Liver (tissue), 9 donors: ENCODE measurements around the gene LPP. TPM values are rescaled to one million over a fixed set of nuclear protein-coding genes. Genes with fewer than 3 reads are reported as not detected.

ENCODE experiments used
- DNase-seq: peaks from one replicate; pipeline ENCODE4 v3.0.0-alpha.2; 2017; ENCODE audit warnings: low spot score
- H3K27ac ChIP-seq, 2 donors: one replicate each; pipeline ENCODE4 v1.7.0; 2013; ENCODE audit warnings: inconsistent platforms in 2 of 2, low read length in 2 of 2, control low read depth in 1 of 2, low read depth in 1 of 2, mild to moderate bottlenecking in 1 of 2
- H3K27me3 ChIP-seq, 4 donors: one replicate each; pipeline versions ENCODE4 v1.6.1 to v1.7.0; 2013; ENCODE audit warnings: low read length in 3 of 4, inconsistent platforms in 1 of 4, mild to moderate bottlenecking in 1 of 4, moderate library complexity in 1 of 4; ENCODE audit not compliant: control insufficient read depth in 4 of 4, insufficient read depth in 4 of 4
- H3K36me3 ChIP-seq, 4 donors: one replicate each; pipeline versions ENCODE4 v1.6.1 to v1.7.0; 2013; ENCODE audit warnings: low read length in 3 of 4, mild to moderate bottlenecking in 3 of 4, low read depth in 1 of 4, moderate library complexity in 1 of 4; ENCODE audit not compliant: control insufficient read depth in 4 of 4, insufficient read depth in 3 of 4
- H3K4me1 ChIP-seq, 4 donors: one replicate each; pipeline versions ENCODE4 v1.6.1 to v1.7.0; 2013; ENCODE audit warnings: low read length in 3 of 4, mild to moderate bottlenecking in 3 of 4, moderate library complexity in 1 of 4; ENCODE audit not compliant: control insufficient read depth in 4 of 4, insufficient read depth in 4 of 4
- H3K4me3 ChIP-seq, 3 donors: one replicate each; pipeline versions ENCODE4 v1.6.1 to v1.7.0; 2013; ENCODE audit warnings: low read length in 3 of 3, control low read depth in 1 of 3, low read depth in 1 of 3, mild to moderate bottlenecking in 1 of 3
- H3K9ac ChIP-seq, 2 donors: one replicate each; pipeline ENCODE4 v1.7.0; 2013; ENCODE audit warnings: low read length in 2 of 2, mild to moderate bottlenecking in 2 of 2, moderate library complexity in 2 of 2, control low read depth in 1 of 2, low read depth in 1 of 2
- H3K9me3 ChIP-seq, 4 donors: one replicate each; pipeline versions ENCODE4 v1.6.1 to v1.7.0; 2013; ENCODE audit warnings: low read length in 3 of 4; ENCODE audit not compliant: control insufficient read depth in 4 of 4
- EGR1 ChIP-seq, 2 donors: IDR thresholded peaks; 2 replicates each; pipeline ENCODE4 v1.6.1; 2016 to 2018; ENCODE audit warnings: antibody characterized with exemption in 2 of 2, low read depth in 2 of 2
- FOXA1 ChIP-seq: IDR thresholded peaks from 2 replicates; pipeline ENCODE4 v1.6.1; 2016; ENCODE audit warnings: antibody characterized with exemption
- FOXA2 ChIP-seq: IDR thresholded peaks from 2 replicates; pipeline ENCODE4 v1.6.1; 2016; ENCODE audit warnings: antibody characterized with exemption
- GABPA ChIP-seq, 2 donors: IDR thresholded peaks in 1 of 2; conservative IDR thresholded peaks in 1 of 2; 2 replicates each; pipeline ENCODE4 v1.6.1; 2016; ENCODE audit warnings: antibody characterized with exemption in 2 of 2, mild to moderate bottlenecking in 1 of 2, moderate library complexity in 1 of 2
- HNF4A ChIP-seq, 2 donors: conservative IDR thresholded peaks; 2 replicates each; pipeline ENCODE4 v1.6.1; 2016; ENCODE audit warnings: antibody characterized with exemption in 2 of 2, mild to moderate bottlenecking in 2 of 2
- HNF4G ChIP-seq: IDR thresholded peaks from 2 replicates; pipeline ENCODE4 v1.6.1; 2016; ENCODE audit warnings: antibody characterized with exemption
- JUND ChIP-seq, 2 donors: IDR thresholded peaks; 2 replicates each; pipeline ENCODE4 v1.6.1; 2016; ENCODE audit warnings: antibody characterized with exemption in 2 of 2
- NR2F2 ChIP-seq: IDR thresholded peaks from 2 replicates; pipeline ENCODE4 v1.6.1; 2016; ENCODE audit warnings: antibody characterized with exemption
- RAD21 ChIP-seq, 2 donors: IDR thresholded peaks; 2 replicates each; pipeline ENCODE4 v1.6.1; 2016; ENCODE audit warnings: antibody characterized with exemption in 2 of 2, mild to moderate bottlenecking in 2 of 2
- SP1 ChIP-seq: IDR thresholded peaks from 2 replicates; pipeline ENCODE4 v1.6.1; 2018; ENCODE audit warnings: antibody characterized with exemption, mild to moderate bottlenecking
- TAF1 ChIP-seq: conservative IDR thresholded peaks from 2 replicates; pipeline ENCODE4 v1.6.1; 2016; ENCODE audit warnings: antibody characterized with exemption, mild to moderate bottlenecking
- YY1 ChIP-seq: IDR thresholded peaks from 2 replicates; pipeline ENCODE4 v1.6.1; 2016; ENCODE audit warnings: antibody characterized with exemption, mild to moderate bottlenecking
- WGBS: extraction: QIAGEN DNeasy Blood & Tissue Kit; methylation state at CpG from one replicate; pipeline ENCODE4 v1.1.7; 2013; 5-methylcytosine and 5-hydroxymethylcytosine counted together
- polyA plus RNA-seq, 2 donors: library from polyadenylated mRNA; stranded (reverse) in 1 of 2; unstranded in 1 of 2; fragments of 200-250 nt in 1 of 2; fragments of >200 nt in 1 of 2; fragmentation: Nextera tagmentation in 1 of 2; extraction: Ambion mirVana in 1 of 2; gene quantifications; one replicate each; pipeline versions ENCODE4 v1.2.1 to v1.2.3, GENCODE V29; 2013 to 2015
- total RNA-seq, 2 donors: library from RNA; depleted of rRNA; stranded (reverse); fragments of >200 nt; gene quantifications; one replicate each; pipeline ENCODE4 v1.2.3, GENCODE V29; 2014
- TF ChIP-seq, protein P1 (sequence below): fragments of 150-350 bp; IDR thresholded peaks from 2 replicates; pipeline ENCODE4 v1.5.1; 2017; ENCODE audit warnings: improper control_type of control experiment, low read depth, low read length; ENCODE audit not compliant: missing input control
- TF ChIP-seq, protein P2 (sequence below): IDR thresholded peaks from 2 replicates; pipeline ENCODE4 v1.6.1; 2016; ENCODE audit warnings: antibody characterized with exemption, mild to moderate bottlenecking
- TF ChIP-seq, protein P3 (sequence below): IDR thresholded peaks from 2 replicates; pipeline ENCODE4 v1.6.1; 2016; ENCODE audit warnings: antibody characterized with exemption
- TF ChIP-seq, protein P4 (sequence below): IDR thresholded peaks from 2 replicates; pipeline ENCODE4 v1.6.1; 2016; ENCODE audit warnings: antibody characterized with exemption
- TF ChIP-seq, protein P5 (sequence below): IDR thresholded peaks from 2 replicates; pipeline ENCODE4 v1.6.1; 2016; ENCODE audit warnings: antibody characterized with exemption
- donor health status: healthy.
- donor health status: healthy.
- donor health status: healthy.
- donor health status: healthy.
- donor health status: healthy.

Gene LPP
- total and polyA plus RNA-seq, 4 donors, result 3.3 to 53.7 (median 28.2) TPM

DNA sequence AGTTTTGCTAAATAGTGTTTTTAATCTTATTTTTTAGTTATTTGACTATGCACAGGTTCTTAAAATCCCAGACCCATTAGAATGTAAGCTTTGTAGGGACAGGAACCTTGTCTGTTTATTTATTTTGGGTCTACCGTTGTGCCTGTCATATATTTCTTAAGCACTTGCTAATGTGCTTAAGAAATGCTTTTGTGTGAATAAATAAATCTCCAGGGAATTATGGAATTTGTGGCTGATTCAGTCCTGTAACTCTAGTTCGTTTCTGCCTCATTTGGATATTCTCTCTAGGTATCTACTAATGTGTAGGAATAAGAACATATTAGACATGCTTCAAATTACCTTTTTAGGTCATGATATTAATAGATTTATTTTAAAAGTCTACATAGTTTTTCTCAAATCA, 161.6 kb downstream of the LPP start:
- peaks cover 5 to 10% (median 8%) of the 10 kb centered on the region in 4 donors for H3K4me1 ChIP-seq
- H3K4me3 ChIP-seq, result no peak overlapping the region
- no peak overlapping the region for H3K27ac ChIP-seq
- no peak overlapping the region for H3K9ac ChIP-seq
- no peaks in the 10 kb centered on the region for H3K27me3 ChIP-seq
- H3K36me3 ChIP-seq, result no peaks in the 10 kb centered on the region
- no peaks in the 10 kb centered on the region for H3K9me3 ChIP-seq
- no peak for TF ChIP-seq RAD21 (IDR thresholded peaks at IDR 0.05)
- TF ChIP-seq, protein P1, sequence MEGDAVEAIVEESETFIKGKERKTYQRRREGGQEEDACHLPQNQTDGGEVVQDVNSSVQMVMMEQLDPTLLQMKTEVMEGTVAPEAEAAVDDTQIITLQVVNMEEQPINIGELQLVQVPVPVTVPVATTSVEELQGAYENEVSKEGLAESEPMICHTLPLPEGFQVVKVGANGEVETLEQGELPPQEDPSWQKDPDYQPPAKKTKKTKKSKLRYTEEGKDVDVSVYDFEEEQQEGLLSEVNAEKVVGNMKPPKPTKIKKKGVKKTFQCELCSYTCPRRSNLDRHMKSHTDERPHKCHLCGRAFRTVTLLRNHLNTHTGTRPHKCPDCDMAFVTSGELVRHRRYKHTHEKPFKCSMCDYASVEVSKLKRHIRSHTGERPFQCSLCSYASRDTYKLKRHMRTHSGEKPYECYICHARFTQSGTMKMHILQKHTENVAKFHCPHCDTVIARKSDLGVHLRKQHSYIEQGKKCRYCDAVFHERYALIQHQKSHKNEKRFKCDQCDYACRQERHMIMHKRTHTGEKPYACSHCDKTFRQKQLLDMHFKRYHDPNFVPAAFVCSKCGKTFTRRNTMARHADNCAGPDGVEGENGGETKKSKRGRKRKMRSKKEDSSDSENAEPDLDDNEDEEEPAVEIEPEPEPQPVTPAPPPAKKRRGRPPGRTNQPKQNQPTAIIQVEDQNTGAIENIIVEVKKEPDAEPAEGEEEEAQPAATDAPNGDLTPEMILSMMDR, result no peak
- TF ChIP-seq, protein P2, sequence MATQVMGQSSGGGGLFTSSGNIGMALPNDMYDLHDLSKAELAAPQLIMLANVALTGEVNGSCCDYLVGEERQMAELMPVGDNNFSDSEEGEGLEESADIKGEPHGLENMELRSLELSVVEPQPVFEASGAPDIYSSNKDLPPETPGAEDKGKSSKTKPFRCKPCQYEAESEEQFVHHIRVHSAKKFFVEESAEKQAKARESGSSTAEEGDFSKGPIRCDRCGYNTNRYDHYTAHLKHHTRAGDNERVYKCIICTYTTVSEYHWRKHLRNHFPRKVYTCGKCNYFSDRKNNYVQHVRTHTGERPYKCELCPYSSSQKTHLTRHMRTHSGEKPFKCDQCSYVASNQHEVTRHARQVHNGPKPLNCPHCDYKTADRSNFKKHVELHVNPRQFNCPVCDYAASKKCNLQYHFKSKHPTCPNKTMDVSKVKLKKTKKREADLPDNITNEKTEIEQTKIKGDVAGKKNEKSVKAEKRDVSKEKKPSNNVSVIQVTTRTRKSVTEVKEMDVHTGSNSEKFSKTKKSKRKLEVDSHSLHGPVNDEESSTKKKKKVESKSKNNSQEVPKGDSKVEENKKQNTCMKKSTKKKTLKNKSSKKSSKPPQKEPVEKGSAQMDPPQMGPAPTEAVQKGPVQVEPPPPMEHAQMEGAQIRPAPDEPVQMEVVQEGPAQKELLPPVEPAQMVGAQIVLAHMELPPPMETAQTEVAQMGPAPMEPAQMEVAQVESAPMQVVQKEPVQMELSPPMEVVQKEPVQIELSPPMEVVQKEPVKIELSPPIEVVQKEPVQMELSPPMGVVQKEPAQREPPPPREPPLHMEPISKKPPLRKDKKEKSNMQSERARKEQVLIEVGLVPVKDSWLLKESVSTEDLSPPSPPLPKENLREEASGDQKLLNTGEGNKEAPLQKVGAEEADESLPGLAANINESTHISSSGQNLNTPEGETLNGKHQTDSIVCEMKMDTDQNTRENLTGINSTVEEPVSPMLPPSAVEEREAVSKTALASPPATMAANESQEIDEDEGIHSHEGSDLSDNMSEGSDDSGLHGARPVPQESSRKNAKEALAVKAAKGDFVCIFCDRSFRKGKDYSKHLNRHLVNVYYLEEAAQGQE, result no peak
- TF ChIP-seq YY1, result no peak
- TF ChIP-seq TAF1, result no peak
- no peak for TF ChIP-seq HNF4G
- no peak for TF ChIP-seq NR2F2
- DNase-seq, result no peak
- 73% methylated on average over 2 of the region's 2 CpGs for WGBS

DNA sequence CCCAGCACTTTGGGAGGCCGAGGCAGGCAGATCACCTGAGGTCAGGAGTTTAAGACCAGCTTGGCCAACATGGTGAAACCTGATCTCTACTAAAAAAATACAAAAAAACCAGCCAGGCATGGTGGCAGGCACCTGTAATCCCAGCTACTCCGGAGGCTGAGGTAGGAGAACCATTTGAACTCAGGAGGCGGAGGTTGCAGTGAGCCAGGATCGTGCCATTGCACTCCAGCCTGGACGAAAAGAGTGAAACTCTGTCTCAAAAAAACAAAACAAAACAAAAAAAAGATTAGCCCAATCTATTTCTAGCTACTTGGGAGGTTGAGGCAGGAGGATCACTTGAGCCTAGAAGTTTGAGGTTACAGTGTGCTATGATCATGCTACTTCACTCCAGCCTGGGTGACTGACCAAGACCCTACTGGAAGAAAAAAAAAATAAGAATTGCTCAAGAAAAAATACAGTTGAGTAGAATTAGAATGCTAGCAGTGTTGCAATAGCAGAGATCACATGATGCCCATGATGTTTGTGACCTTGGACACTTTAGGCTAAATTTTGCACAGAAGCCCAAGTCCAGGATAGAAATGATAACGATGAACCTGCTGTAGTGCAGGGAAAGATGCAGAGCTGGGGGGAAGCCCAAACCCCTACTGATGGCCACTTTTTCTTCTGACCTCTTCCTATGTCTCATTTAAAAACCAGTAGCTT, 162.2 kb downstream of the LPP start:
- H3K36me3 ChIP-seq, result no peaks in the 10 kb centered on the region
- 51% methylated on average over 6 of the region's 6 CpGs for WGBS
- peak overlapping the region; percentile 59 to 69 for H3K27ac ChIP-seq
- DNase-seq, result no peak
- no peak overlapping the region for H3K9ac ChIP-seq
- peaks cover 5 to 10% (median 8%) of the 10 kb centered on the region in 4 donors for H3K4me1 ChIP-seq
- H3K9me3 ChIP-seq, result no peaks in the 10 kb centered on the region
- H3K4me3 ChIP-seq, result no peak overlapping the region
- H3K27me3 ChIP-seq, result no peaks in the 10 kb centered on the region
- TF ChIP-seq, protein P3, sequence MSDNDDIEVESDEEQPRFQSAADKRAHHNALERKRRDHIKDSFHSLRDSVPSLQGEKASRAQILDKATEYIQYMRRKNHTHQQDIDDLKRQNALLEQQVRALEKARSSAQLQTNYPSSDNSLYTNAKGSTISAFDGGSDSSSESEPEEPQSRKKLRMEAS, result peak; percentile 65
- TF ChIP-seq EGR1 (IDR thresholded peaks at IDR 0.05; ENCODE audit: low read depth in 2 of 2), result no peak
- peak; percentile 17 for TF ChIP-seq FOXA2
- TF ChIP-seq, protein P2, result peak; percentile 35
- TF ChIP-seq, protein P4, sequence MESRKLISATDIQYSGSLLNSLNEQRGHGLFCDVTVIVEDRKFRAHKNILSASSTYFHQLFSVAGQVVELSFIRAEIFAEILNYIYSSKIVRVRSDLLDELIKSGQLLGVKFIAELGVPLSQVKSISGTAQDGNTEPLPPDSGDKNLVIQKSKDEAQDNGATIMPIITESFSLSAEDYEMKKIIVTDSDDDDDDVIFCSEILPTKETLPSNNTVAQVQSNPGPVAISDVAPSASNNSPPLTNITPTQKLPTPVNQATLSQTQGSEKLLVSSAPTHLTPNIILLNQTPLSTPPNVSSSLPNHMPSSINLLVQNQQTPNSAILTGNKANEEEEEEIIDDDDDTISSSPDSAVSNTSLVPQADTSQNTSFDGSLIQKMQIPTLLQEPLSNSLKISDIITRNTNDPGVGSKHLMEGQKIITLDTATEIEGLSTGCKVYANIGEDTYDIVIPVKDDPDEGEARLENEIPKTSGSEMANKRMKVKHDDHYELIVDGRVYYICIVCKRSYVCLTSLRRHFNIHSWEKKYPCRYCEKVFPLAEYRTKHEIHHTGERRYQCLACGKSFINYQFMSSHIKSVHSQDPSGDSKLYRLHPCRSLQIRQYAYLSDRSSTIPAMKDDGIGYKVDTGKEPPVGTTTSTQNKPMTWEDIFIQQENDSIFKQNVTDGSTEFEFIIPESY, result peak; percentile 77
- peak; percentile 94 to 97 for TF ChIP-seq HNF4A (conservative IDR thresholded peaks at IDR 0.05)
- TF ChIP-seq, protein P5, sequence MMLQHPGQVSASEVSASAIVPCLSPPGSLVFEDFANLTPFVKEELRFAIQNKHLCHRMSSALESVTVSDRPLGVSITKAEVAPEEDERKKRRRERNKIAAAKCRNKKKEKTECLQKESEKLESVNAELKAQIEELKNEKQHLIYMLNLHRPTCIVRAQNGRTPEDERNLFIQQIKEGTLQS, result no peak
- TF ChIP-seq HNF4G, result peak; percentile 72
- no peak for TF ChIP-seq FOXA1
- peak; percentile 49 for TF ChIP-seq YY1
- TF ChIP-seq RAD21 (IDR thresholded peaks at IDR 0.05), result peak; percentile 55
- peak; percentile 32 for TF ChIP-seq NR2F2
- TF ChIP-seq, protein P1, result no peak
- TF ChIP-seq GABPA (IDR thresholded peaks at IDR 0.05 in 1 of 2, conservative IDR thresholded peaks at IDR 0.05 in 1 of 2), result no peak
- TF ChIP-seq TAF1, result no peak
- TF ChIP-seq JUND (IDR thresholded peaks at IDR 0.05), result peak; percentile 16 to 70
- peak; percentile 59 for TF ChIP-seq SP1
